ENCODE results near the gene OR10G3. TPM values are rescaled to one million over a fixed set of nuclear protein-coding genes. Genes with fewer than 3 reads are reported as not detected.
A peak's percentile ranks its signal among the peaks of the same experiment; 100 is the strongest.

The OR10G3 gene
- total and polyA plus RNA-seq, 2 experiments from 2014 or later, result not detected

- no peak for TF ChIP-seq EZH2phosphoT487 (IDR thresholded peaks at IDR 0.05; ENCODE audit: unreplicated experiment)
- TF ChIP-seq REST (IDR thresholded peaks at IDR 0.05; ENCODE audit: unreplicated experiment), result no peak
- no peak for TF ChIP-seq STAT1 (IDR thresholded peaks at IDR 0.05; ENCODE audit: unreplicated experiment)
- no peak for TF ChIP-seq POLR2AphosphoS5 (IDR thresholded peaks at IDR 0.05; ENCODE audit: low read depth)
- TF ChIP-seq EZH2 (IDR thresholded peaks at IDR 0.05; ENCODE audit: low read depth, unreplicated experiment), result no peak
- no peak for TF ChIP-seq JUNB (IDR thresholded peaks at IDR 0.05; ENCODE audit: unreplicated experiment)
- TF ChIP-seq, protein P1, sequence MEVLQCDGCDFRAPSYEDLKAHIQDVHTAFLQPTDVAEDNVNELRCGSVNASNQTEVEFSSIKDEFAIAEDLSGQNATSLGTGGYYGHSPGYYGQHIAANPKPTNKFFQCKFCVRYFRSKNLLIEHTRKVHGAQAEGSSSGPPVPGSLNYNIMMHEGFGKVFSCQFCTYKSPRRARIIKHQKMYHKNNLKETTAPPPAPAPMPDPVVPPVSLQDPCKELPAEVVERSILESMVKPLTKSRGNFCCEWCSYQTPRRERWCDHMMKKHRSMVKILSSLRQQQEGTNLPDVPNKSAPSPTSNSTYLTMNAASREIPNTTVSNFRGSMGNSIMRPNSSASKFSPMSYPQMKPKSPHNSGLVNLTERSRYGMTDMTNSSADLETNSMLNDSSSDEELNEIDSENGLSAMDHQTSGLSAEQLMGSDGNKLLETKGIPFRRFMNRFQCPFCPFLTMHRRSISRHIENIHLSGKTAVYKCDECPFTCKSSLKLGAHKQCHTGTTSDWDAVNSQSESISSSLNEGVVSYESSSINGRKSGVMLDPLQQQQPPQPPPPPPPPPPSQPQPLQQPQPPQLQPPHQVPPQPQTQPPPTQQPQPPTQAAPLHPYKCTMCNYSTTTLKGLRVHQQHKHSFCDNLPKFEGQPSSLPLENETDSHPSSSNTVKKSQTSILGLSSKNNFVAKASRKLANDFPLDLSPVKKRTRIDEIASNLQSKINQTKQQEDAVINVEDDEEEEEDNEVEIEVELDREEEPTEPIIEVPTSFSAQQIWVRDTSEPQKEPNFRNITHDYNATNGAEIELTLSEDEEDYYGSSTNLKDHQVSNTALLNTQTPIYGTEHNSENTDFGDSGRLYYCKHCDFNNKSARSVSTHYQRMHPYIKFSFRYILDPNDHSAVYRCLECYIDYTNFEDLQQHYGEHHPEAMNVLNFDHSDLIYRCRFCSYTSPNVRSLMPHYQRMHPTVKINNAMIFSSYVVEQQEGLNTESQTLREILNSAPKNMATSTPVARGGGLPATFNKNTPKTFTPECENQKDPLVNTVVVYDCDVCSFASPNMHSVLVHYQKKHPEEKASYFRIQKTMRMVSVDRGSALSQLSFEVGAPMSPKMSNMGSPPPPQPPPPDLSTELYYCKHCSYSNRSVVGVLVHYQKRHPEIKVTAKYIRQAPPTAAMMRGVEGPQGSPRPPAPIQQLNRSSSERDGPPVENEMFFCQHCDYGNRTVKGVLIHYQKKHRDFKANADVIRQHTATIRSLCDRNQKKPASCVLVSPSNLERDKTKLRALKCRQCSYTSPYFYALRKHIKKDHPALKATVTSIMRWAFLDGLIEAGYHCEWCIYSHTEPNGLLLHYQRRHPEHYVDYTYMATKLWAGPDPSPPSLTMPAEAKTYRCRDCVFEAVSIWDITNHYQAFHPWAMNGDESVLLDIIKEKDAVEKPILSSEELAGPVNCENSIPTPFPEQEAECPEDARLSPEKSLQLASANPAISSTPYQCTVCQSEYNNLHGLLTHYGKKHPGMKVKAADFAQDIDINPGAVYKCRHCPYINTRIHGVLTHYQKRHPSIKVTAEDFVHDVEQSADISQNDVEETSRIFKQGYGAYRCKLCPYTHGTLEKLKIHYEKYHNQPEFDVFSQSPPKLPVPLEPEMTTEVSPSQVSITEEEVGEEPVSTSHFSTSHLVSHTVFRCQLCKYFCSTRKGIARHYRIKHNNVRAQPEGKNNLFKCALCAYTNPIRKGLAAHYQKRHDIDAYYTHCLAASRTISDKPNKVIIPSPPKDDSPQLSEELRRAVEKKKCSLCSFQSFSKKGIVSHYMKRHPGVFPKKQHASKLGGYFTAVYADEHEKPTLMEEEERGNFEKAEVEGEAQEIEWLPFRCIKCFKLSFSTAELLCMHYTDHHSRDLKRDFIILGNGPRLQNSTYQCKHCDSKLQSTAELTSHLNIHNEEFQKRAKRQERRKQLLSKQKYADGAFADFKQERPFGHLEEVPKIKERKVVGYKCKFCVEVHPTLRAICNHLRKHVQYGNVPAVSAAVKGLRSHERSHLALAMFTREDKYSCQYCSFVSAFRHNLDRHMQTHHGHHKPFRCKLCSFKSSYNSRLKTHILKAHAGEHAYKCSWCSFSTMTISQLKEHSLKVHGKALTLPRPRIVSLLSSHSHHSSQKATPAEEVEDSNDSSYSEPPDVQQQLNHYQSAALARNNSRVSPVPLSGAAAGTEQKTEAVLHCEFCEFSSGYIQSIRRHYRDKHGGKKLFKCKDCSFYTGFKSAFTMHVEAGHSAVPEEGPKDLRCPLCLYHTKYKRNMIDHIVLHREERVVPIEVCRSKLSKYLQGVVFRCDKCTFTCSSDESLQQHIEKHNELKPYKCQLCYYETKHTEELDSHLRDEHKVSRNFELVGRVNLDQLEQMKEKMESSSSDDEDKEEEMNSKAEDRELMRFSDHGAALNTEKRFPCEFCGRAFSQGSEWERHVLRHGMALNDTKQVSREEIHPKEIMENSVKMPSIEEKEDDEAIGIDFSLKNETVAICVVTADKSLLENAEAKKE (CRISPR knock-in tag; IDR thresholded peaks at IDR 0.05), result no peak
- Histone ChIP-seq H3F3A (replicated peaks; ENCODE audit: low read depth) (peaks cover 9% of the 10 kb centered on the region; the same call in 1 of the 2 replicates), H3K4me3 (peak overlapping the region; percentile 84), H3K27me3 (ENCODE audit: insufficient read depth) (no peaks in the 10 kb centered on the region), H3K9me2 (ENCODE audit: insufficient read depth) (no peaks in the 10 kb centered on the region), H3K36me3 (ENCODE audit: insufficient read depth) (no peaks in the 10 kb centered on the region), H3K4me1 (ENCODE audit: insufficient read depth) (peaks cover 52% of the 10 kb centered on the region), H4K20me1 (replicated peaks; ENCODE audit: insufficient read depth) (no peaks in the 10 kb centered on the region), H3K4me2 (peak overlapping the region; percentile 86), H3K79me2 (replicated peaks; ENCODE audit: insufficient read depth) (peaks cover 64% of the 10 kb centered on the region), H2AFZ (no peak overlapping the region), H3K27ac (ENCODE audit: low read depth) (peak overlapping the region; percentile 95)
- Mint-ChIP-seq H3K4me3 (peak overlapping the region; percentile 99), H3K27ac (peak overlapping the region; percentile 99), H3K4me1 (peaks cover 45% of the 10 kb centered on the region), H3K27me3 (ENCODE audit: insufficient read depth, low read depth, poor library complexity) (peaks cover 26% of the 10 kb centered on the region), H3K9me3 (no peaks in the 10 kb centered on the region; the same call in 1 of the 3 replicates), H3K36me3 (ENCODE audit: low read depth) (peaks cover 26% of the 10 kb centered on the region)
- no peak for DNase-seq (ENCODE audit: low spot score)
- ATAC-seq, result peak; percentile 15
These were observed 42.8 kb downstream of the OR10G3 start for GRCh38 chr14:21537090-21537424.

Data from GM23338 (cell line).